Measurements from ENCODE around the gene MYOZ3.

MYOZ3 gene

DNA sequence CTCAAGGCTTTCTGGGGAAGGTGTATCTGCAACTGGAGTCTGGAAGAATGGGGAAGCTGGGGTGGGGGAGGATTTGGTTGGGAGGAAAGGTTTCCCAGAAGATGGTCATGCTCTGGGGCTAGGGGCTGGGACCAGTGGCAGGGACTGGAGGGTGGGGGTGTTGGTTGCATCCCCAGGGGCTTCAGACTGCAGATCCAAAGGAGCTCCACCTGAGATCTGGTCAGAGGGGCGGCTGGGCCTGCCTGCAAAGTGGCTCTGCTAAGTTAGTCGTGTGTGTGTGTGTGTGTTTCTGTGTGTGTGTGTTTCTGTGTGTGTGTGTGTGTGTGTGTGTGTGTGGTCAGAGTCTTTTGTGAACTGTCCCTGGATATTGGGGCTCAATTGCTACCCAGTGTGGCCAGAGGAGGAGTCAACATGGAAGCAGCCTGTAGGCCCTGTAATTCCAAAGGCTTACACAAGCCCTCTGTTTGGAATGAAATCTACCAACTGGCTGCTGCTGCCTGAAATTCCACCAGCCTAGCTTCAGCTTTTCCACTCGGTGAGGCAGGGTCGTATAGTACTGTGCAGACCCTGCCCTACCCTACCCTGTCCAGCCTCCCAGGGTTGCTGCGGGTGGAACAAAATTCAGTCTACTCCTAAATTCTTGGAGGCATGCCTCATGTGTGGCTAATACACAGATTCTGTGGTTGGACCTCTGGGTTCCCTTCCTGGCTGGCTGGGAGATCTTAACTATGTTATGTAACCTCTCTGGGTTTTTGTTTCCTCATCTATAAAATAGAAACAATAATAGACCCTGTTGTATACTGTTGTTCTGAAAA is 33.1 kb upstream of the MYOZ3 start:
- DNase-seq = no peak

DNA sequence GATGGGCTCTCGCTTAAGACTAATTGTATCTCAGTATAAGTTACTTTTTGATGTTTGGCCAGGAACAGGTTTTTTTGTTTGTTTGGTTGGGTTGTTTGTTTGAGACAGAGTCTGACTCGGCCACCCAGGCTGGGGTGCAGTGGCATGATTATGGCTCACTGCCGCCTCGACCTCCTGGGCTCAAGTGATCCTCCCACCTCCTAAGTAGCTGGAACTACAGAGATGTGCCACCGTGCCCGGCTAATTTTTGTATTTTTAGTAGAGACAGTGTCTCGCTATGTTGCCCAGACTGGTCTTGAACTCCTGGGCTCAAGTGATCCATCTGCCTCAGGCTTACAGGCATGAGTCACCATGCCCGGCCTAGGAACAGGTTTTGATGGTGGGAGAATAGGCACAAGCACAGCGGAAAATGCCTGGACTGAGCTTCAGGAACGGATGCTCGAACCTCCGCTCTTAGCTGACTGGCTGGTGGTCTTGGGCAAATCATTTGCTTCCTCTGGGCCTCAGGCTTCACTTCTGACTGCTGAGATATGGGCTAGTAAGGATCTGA is 32.0 kb upstream of the MYOZ3 start:
- no peak for DNase-seq

DNA sequence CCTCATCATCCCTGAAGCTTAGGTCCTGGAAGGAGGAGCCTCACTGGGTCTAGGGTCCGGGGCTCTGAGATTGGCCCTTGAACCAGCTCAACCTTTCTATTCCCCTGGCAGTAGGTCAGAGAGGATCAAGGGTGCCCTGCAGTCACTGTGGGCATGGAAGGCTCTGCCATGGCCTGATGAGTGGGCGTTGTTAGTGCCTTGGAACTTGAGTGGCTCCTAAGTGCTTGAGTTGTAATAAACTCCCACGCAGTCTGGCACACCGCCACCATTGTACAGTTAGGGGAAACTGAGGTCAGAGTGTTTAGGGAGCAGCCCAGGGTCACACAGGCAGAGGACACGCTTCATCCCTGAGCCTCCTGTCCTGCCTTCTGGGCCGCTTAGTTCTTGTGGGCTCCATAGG is 31.0 kb upstream of the MYOZ3 start:
- DNase-seq = no peak

DNA sequence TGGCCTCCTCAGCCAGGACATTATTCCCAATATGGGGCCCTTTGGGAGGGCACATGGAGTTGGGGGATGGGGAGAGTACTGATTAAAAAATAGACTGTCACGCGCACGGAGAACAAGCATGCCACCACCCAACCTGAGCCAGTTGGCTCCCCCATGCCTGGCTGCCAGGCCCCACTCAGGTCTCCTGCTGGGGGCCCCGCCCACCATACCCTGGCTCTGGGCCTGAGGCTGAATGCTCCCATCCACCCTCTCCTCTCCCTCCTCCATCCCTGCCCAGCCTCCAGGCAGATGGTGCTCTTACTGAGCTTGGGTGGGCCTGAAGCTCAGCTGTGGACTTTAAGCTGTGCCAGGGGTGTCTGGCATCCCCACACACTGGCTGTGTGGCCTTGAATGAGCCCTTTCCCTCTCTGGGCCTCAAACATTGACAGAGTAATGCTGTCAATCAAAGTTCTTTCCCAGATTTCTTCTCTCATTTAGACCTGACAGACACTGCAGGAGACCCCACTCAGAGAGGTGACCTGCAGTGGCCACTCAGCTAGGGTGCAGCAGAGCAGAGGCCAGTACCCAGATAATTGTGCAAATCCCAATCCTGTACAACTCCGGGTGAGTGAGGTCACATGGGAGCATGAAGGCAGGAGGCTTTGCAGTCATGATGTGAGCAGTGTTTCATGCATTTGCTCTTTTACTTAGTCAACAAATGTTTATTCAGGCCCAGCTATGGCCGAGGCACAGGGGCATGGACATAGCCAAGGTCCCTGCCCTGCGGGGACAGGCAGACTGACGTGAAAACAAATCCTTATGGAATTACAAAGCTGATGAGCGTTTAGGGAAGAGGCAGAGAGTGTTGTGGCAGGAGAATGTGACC is 30.4 kb upstream of the MYOZ3 start:
- no peak for DNase-seq

DNA sequence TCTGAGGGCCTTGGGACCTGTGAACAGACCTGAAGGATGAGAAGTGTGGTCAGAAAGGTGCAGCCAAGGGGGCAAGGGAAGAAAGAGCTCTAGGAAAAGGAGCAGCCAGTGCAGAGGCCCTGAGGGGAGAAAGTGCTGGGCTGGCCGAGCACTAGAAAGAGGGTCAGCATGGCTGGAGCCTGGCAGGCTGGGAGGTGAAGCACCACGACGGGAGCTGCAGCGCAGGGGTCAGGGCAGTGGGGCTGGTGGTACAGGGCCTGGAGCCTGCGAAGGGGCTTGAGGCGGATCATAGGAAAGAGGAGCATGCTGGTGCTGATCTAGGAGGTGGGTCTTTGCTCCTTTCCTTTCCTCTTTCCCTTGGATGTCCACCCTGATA is 29.7 kb upstream of the MYOZ3 start:
- DNase-seq = no peak

DNA sequence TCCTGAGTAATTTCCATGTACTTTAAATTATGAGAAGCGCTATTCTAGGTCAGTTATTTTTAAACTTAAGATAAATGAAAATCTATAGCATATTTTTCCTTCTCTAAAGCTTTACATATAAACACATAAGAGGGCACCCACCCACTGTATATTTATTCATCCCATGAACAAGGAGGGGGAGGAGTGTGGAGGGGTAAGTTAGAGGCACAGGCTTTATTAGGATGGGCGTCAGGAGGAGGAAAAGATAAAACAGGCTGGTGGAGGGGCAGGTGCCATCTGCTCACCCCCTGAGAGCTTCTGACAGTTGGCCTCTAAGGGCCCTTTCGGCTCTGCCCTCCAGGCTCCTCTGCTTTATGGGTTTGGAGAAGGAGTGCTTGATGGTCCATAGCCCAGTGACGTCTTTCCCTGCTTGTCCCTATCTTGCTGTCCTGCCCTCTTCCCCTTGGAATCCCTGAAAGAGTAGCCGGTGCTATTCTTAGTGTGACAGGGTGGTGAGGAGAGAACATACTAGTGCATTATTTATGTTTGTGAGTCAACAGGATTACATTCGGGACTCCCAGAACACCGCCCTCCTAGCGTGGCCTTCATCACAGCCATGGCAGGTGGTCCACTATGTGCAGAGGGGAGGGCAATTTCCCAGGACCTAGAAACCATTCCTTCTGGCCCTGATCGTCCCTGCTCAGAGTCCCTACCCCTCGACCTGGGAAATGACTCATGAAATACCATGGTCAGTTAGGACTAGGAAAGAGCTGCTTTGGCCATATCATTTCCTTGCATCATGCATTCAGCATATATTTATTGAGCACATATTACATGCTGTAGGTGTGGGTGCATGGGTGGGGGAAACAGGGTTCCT is 28.5 kb upstream of the MYOZ3 start:
- DNase-seq = no peak

DNA sequence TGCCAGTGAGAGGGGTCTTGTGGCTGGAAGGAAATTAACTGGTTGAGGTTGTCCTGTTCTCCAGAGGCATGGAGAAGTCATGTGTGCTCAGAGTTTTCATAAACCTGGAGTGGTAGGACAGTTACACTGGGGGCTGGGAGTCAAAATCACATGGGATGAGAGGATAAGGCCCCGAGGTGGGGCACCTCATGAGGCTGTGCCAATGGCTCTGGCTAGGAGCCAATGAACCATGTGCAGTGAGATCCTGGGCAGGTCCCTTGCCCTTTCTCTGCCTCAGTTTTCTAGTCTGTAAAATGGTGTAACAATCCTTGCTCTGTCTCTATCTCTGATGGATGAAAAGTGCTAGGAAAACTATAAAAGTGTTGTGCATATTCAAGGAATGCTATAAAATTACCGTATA is 27.6 kb upstream of the MYOZ3 start:
- no peak for DNase-seq

DNA sequence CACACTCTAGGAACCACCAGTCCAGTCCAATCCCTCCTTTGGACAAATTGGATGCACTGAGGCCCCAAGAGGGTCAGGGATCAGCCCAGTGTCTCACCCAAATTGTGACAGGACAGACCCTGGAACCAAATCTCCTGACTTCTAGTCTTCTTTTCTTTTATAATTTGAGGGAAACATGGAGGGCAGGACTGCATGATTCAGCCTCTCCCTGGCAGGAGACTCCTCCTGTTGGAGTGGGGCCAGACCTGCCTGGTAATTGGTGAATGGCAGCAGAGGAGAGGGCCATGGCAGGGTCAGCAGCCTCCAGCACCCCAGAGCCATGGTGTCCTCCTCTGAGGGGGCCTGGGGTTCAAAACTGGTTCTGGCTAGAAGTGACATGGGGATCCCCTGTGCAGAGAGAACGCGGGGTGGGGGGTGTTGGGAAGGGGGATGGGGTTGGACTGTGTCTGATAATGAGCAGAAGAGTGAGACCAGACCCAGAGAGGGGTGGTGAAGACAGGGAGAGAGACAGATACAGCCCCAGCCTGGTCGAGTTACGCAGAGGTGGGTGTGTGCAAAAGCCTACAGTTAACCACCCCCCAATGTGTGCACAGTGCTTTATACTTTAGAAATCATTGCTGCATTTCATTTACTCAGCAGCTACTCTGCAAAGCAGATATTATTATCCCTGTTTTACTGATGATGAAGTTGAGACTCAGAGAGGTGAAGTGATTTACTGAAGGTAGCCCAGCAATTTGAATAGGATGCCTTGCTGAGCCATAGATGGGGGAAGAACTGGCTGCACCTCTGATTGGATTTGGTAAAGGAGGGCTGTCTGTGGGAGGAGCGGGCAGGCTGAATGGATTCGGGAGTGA is 24.4 kb upstream of the MYOZ3 start:
- no peak for DNase-seq

DNA sequence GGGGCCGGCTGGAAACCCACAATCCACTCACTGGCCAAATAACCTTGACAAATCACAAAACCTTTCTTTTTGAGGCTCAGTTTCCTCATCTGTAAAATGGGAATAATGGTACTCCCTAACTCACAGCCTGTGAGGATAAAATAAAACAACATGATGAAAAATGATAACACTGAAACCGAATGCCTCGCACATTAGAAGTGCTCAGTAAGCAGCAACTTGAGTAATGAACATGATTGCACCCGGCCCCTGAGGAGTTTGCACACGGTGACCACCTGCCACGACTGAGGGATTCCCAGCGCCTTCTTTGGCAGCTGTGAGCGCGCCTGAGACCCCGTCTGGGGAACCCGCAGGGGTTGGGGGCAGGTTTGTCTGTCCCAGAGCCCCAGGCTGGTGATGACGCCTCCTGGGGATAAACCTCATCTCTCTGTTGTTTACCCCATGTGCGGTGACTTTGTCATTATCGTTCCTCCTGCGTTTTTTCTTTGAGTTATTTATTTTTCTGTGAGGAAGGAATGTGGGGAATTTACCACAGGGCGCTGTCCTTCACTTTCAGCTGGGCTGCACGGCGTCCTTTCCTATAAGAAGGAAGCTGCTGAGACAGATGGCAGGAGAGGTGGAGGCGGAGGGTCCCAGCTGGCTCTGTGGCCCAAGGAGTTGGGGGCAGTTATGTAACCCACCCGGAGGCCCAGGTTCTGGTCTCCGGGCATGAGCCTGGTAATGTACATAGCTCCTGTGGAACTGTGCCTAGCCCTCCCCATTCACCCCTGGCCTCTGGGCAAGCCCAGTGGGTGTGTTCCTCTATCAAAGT is 23.6 kb upstream of the MYOZ3 start:
- DNase-seq = no peak

DNA sequence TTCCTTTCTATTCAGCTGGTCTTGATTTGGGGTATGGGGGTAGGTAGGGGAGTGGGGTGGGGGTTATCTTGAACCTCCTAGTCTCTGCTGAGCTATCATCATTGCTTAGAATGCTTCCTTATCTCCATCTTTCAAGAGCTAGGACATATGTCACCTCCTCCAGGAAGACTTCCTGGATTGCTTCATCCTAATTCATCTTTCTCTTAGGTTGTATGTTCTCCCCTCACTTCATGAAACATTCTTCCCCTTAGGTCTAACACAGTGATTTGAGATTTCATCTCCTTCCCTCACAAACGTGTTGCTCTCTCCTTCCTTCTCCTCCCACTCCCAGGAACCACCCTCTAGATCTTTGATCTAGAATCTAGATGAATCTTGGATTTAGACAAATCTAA is 23.0 kb upstream of the MYOZ3 start:
- DNase-seq = no peak

DNA sequence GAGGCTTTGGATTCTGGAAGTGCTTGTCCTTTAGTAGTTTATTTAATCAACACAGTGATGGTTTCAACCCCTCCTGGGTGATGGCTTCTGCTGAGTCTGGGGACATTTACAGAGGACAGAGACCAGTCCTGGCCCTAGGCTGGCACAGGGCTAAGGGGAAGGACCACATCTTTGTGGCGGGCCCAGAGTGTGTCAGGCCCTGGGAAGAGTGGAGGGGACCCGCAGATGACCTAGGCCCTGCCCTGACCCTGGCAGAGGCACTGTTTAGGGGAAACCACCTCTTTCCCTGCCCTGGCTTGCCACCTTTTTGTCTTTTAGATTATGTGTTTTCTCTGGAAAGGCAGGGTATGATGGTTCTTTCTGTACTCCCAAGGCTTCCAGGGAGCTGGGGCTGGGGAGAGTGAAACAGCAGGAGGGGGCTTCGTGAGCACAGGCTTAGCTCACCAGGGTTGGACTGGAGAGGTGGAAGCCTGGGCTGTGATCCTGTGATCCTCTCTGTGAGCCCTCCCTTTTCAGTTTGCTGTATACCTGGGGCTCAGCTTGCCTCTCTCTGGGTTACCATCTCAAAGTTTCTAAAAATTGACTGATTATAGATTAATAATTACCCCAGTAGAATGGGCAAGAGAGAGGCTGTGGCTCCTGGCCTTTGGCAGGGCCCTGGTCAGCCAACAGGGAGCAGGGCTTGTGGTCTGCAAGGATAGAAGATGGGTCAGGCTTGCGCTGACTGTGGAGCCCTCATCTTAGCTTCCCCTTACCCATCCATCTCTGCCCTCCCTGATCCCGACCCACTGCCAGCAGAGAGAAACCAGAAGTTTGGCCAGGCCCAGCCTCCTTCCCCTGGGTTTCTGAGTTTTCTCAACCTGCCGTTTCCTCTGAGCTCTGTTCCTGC is 22.3 kb upstream of the MYOZ3 start:
- no peak for DNase-seq

DNA sequence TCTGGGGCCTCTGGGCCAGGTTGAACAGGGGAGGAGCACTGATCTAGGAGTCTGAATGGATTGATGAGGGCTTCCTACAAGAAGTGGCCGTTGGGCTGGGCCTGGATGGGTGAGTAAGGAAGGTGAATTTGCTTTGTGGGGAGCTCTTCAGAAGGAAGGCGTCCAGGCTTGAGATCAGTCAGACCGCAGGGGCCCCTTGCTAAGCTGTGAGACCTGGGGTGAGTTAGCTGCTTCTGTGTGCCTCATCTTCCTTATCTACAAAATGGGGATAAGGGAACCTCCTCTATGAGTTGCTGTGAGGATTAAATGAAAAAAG is 21.7 kb upstream of the MYOZ3 start:
- no peak for DNase-seq

DNA sequence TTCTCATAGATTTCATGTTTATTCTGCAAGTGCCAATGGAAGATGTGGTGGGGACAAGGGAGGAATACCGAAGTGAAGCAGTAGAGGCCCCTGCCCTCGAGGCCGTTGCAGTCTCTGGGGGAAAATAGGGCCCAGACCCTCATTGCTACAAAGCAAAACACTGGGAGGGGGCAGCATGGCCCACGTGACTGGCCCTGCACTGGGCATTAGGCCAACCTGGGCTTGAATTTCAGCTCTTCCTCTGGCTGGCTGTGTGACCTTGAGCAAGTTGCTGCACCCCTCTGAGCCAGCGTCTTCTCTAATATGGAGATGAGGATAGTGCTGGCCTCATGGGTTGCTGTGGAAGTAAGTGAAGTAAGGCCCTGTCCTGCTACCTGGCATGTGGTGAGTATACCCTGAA is 21.3 kb upstream of the MYOZ3 start:
- no peak for DNase-seq

DNA sequence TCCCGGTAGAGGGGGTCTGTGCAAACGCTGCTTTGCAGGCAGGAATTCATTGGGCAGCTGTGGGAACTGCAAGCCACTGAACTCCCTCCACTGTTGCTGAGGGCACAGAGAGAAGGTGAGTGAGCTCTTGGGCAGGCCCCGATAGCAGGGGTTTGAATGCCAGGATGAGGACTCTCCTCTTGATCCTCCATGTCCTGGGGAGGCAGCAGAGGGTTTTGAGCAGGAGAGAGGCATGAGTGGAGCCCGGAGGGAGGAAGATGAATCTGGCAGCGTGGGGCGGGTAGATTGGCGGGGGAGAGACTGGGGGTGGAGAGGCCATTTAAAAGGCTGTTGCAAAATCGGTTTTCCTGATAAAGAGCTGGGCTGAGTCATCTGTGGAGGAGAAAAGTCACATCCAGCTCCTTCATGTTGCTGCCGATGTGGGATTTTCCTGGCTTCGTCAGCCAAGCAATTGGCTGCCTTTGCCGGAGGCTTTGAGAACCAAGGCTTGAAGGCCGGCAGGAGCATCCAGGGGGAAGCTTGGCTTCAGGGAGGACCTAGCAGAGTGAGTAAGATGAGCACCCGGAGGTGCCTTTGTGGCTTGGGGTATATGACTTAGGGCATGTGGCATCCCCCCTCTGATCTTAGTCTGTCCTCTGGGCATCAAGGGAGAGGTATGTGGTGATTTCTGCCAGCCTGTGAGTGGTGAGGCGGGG is 20.6 kb upstream of the MYOZ3 start, which contains the start of gene SYNPO:
Gene SYNPO, plus strand, starts transcription at position 350 of the 695 bp plus-strand sequence. CDS start 7,616 bp downstream, outside the sequence.
- DNase-seq = no peak

DNA sequence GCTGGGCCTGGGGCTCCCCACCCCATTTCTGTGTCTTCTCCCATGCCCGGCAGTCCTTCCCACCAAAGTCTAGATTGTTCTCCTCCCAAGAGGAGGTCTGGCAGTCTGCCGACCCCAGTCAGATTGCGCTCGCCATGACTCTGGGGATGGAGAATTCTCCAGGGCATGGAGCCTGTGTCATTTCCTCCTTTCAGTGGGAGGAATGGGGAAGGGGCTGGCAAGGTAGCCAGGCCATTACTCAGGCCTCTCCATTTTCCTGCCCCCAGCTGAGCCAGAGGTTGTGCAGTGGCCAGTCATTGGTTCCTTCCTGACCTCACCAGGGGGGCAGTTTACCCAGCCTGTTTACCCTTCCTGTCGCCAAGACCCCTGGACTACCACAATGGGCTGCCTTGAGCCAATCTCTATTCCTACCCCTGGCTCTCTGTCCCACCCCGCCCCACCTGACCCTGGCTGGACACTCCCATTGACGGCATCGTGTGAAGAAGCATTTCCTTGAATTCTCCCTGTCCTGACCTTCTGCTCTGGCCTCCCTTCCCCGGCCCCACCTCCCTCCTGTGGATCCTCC is 20.0 kb upstream of the MYOZ3 start:
- DNase-seq = no peak

DNA sequence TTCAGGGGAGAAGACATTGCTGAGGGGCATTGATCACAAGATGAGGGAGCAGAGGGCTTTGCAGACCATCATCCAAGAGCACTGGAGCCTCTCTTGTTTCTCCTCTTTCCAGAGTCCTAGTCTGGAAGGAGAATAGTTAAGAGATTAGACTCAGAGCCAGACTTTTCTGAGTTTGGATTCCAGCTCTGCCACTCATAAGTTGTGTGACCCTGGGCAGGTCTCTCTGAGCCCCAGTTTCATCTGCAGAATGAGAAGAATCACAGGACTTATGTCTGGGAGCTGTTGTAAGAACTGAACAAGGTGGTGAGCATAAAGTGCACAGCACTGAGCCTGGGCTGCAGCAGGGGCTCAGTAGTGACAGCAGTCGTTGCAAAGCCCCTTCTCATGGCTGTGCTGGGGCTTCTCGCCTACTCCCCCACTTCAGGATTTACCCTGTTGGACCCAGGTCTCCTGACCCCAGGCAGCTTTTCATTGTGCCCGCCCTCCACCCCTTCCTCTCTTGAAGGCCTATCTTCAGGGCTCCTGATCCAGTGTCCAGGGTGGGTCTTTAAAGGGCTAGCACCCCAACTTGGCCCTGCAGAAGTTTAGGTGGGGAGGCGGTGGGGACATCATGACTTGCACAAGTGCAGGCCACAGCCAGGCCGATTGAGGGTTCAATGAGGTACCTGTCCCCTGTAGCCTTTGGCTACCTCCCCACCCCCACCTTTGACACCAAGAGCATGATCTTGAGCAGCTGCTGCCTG is 19.1 kb upstream of the MYOZ3 start:
- DNase-seq = no peak

DNA sequence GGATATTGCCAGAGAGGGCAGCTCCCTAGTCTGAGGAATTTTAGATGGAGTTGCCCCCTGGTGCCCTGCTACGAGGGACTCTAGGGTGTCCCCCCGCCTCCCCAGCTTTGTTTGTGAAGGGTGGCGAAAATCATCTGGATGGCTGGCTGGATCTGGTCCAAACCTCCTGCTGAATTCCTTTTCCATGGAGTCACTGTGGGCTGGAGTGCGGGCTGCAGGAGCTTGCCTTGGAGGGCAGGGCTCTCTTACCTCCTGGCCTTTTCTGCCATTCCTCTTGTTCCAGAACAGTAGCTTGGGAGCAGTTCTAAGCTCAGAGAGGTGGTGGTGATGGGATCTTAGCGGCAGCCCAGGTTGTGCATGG is 18.5 kb upstream of the MYOZ3 start:
- DNase-seq = no peak

DNA sequence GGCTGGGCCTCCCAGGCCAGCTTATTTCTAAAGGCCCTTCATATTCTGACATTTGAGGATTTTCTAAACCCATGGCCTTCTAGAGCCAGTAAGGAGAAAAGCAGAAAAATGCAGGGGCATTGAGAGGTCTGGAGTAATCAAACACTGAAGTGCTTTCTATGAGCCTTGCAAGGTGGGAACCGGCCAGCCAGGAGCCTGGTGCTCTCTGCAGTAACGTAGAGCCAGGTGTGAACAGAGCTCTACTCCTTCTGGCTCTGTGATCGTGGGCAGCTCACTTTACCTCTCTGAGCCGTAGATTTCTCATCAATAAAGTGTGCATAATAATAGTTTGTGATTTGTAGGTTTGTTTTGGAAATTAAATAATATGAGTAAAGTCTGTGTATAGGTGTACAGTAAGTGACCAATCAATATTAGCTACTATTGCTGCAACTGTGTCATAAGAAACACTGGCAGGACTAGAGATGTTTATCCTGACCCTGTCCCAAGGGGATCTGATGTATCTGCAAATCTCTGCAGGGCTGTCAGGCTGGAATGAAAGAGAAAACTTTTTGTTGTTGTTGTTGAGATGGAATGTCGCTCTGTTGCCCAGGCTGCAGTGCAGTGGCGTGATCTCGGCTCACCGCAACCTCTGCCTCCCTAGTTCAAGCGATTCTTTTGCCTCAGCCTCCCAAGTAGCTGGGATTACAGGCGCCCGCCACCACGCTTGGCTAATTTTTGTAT is 17.9 kb upstream of the MYOZ3 start:
- DNase-seq = no peak

Data from activated CD4-positive, alpha-beta T cell treated with anti-CD3 and anti-CD28 coated beads, Interleukin-2, amount 50 U/mL, for 1 hour (primary cell).